WTC11 (cell line): ENCODE measurements around the gene TSPAN17. TPM values are rescaled to one million over a fixed set of nuclear protein-coding genes. Genes with fewer than 3 reads are reported as not detected.

Experiments used
- ATAC-seq: fragments of 200-7000 bp; cut with Tn5 transposase; 2 replicates; pipeline ENCODE4 v1.10.0; 2021; ENCODE audit warnings: mild to moderate bottlenecking, moderate library complexity
- CTCF ChIA-PET: fragments of 300-600 bp; sonication (Branson Sonifier 250); formaldehyde crosslinking; loops from one replicate; lab custom pipeline; 2021; ENCODE audit warnings: antibody characterized with exemption; lab: Charles Lee
- POLR2A ChIA-PET: fragments of 350-600 bp; sonication (Branson Sonifier 250); formaldehyde crosslinking; loops from one replicate; lab custom pipeline; 2021; ENCODE audit warnings: antibody characterized with exemption; lab: Charles Lee
- DNase-seq: peaks from one replicate; pipeline ENCODE4 v3.0.0; 2021; ENCODE audit warnings: low spot score
- H3K27ac Mint-ChIP-seq: 2 replicates; pipeline ENCODE4 v1.8.0; 2021; ENCODE audit warnings: mixed read lengths
- H3K27me3 Mint-ChIP-seq: 2 replicates; pipeline ENCODE4 v1.8.0; 2021; ENCODE audit warnings: low read depth, mild to moderate bottlenecking, moderate library complexity, mixed read lengths
- H3K36me3 Mint-ChIP-seq: 2 replicates; pipeline ENCODE4 v1.8.0; 2021; ENCODE audit warnings: mixed read lengths
- H3K4me1 Mint-ChIP-seq: 2 replicates; pipeline ENCODE4 v1.8.0; 2022; ENCODE audit warnings: mixed read lengths
- H3K4me3 Mint-ChIP-seq: 2 replicates; pipeline ENCODE4 v1.8.0; 2021; ENCODE audit warnings: mild to moderate bottlenecking, moderate library complexity, mixed read lengths
- H3K9me3 Mint-ChIP-seq: 2 replicates; pipeline ENCODE4 v1.8.0; 2021; ENCODE audit warnings: mixed read lengths
- ATF3 ChIP-seq: sonication (generic); formaldehyde crosslinking; conservative IDR thresholded peaks from 2 replicates; pipeline ENCODE4 v1.8.1; 2022; ENCODE audit warnings: mild to moderate bottlenecking, missing genetic modification reagents
- E2F1 ChIP-seq: sonication (generic); formaldehyde crosslinking; IDR thresholded peaks from 2 replicates; pipeline ENCODE4 v1.8.0; 2022; ENCODE audit warnings: mild to moderate bottlenecking, missing genetic modification reagents
- ELF4 ChIP-seq: sonication (generic); formaldehyde crosslinking; IDR thresholded peaks from 2 replicates; pipeline ENCODE4 v1.8.1; 2022; ENCODE audit warnings: low read depth, mild to moderate bottlenecking, moderate library complexity, missing genetic modification reagents
- ERG ChIP-seq: fragments of 250-450 bp; sonication (Bioruptor Pico); IDR thresholded peaks from 2 replicates; pipeline ENCODE4 v1.8.0; 2021; ENCODE audit warnings: mild to moderate bottlenecking
- ESRRA ChIP-seq: sonication (generic); formaldehyde crosslinking; IDR thresholded peaks from 2 replicates; pipeline ENCODE4 v1.8.1; 2022; ENCODE audit warnings: mild to moderate bottlenecking, missing genetic modification reagents, borderline replicate concordance
- ETV6 ChIP-seq: sonication (generic); formaldehyde crosslinking; IDR thresholded peaks from 2 replicates; pipeline ENCODE4 v1.8.1; 2022; ENCODE audit warnings: mild to moderate bottlenecking, missing genetic modification reagents
- GABPB1 ChIP-seq: sonication (generic); formaldehyde crosslinking; IDR thresholded peaks from 2 replicates; pipeline ENCODE4 v1.8.1; 2023; ENCODE audit warnings: mild to moderate bottlenecking, missing genetic modification reagents
- JAZF1 ChIP-seq: fragments of 250-450 bp; sonication (Bioruptor Pico); IDR thresholded peaks from 2 replicates; pipeline ENCODE4 v1.9.0; 2021; ENCODE audit warnings: moderate library complexity, mild to moderate bottlenecking, inconsistent platforms
- NFYB ChIP-seq: sonication (generic); formaldehyde crosslinking; conservative IDR thresholded peaks from 2 replicates; pipeline ENCODE4 v1.8.0; 2022; ENCODE audit warnings: low read depth, missing genetic modification reagents
- NR2C2 ChIP-seq: sonication (generic); formaldehyde crosslinking; IDR thresholded peaks from 2 replicates; pipeline ENCODE4 v1.8.0; 2022; ENCODE audit warnings: mild to moderate bottlenecking, missing genetic modification reagents
- NR3C1 ChIP-seq: sonication (generic); formaldehyde crosslinking; conservative IDR thresholded peaks from 2 replicates; pipeline ENCODE4 v1.8.1; 2023; ENCODE audit warnings: low read depth, mild to moderate bottlenecking, missing genetic modification reagents
- OVOL2 ChIP-seq: fragments of 250-450 bp; sonication (Bioruptor Pico); IDR thresholded peaks from 2 replicates; pipeline ENCODE4 v1.9.0; 2021; ENCODE audit warnings: mild to moderate bottlenecking, borderline replicate concordance
- PRRX2 ChIP-seq: fragments of 250-450 bp; sonication (Bioruptor Pico); IDR thresholded peaks from 2 replicates; pipeline ENCODE4 v1.8.0; 2021; ENCODE audit warnings: mild to moderate bottlenecking
- RELA ChIP-seq: sonication (generic); formaldehyde crosslinking; IDR thresholded peaks from 2 replicates; pipeline ENCODE4 v1.8.1; 2022; ENCODE audit warnings: missing genetic modification reagents, mild to moderate bottlenecking, borderline replicate concordance
- RORB ChIP-seq: fragments of 250-450 bp; sonication (Bioruptor Pico); IDR thresholded peaks from 2 replicates; pipeline ENCODE4 v1.9.0; 2021; ENCODE audit warnings: mild to moderate bottlenecking
- SOX15 ChIP-seq: fragments of 250-450 bp; sonication (Bioruptor Pico); IDR thresholded peaks from 2 replicates; pipeline ENCODE4 v1.9.0; 2021; ENCODE audit warnings: mild to moderate bottlenecking
- STAT6 ChIP-seq: sonication (generic); formaldehyde crosslinking; conservative IDR thresholded peaks from 2 replicates; pipeline ENCODE4 v1.8.1; 2023; ENCODE audit warnings: mild to moderate bottlenecking, low read depth, missing genetic modification reagents, moderate library complexity
- TEAD1 ChIP-seq: sonication (generic); formaldehyde crosslinking; IDR thresholded peaks from 2 replicates; pipeline ENCODE4 v1.8.0; 2022; ENCODE audit warnings: mild to moderate bottlenecking, missing genetic modification reagents
- TEAD4 ChIP-seq: sonication (generic); formaldehyde crosslinking; IDR thresholded peaks from 2 replicates; pipeline ENCODE4 v1.8.0; 2022; ENCODE audit warnings: mild to moderate bottlenecking, missing genetic modification reagents
- ZNF263 ChIP-seq: sonication (generic); formaldehyde crosslinking; IDR thresholded peaks from 2 replicates; pipeline ENCODE4 v1.8.1; 2022; ENCODE audit warnings: low read depth, mild to moderate bottlenecking, moderate library complexity, missing genetic modification reagents
- ZNF317 ChIP-seq: sonication (generic); formaldehyde crosslinking; IDR thresholded peaks from 2 replicates; pipeline ENCODE4 v1.8.1; 2023; ENCODE audit warnings: low read depth, mild to moderate bottlenecking, moderate library complexity, missing genetic modification reagents, borderline replicate concordance
- ZNF423 ChIP-seq: fragments of 250-450 bp; sonication (Bioruptor Pico); IDR thresholded peaks from 2 replicates; pipeline ENCODE4 v2.1.2; 2022; ENCODE audit warnings: mild to moderate bottlenecking, moderate library complexity
- total RNA-seq: library from RNA; stranded (reverse); gene quantifications from 3 replicates; pipeline ENCODE4 v1.2.3, GENCODE V29; 2021
- TF ChIP-seq, protein P1 (sequence below): sonication (generic); formaldehyde crosslinking; IDR thresholded peaks from 2 replicates; pipeline ENCODE4 v1.8.1; 2023; ENCODE audit warnings: mild to moderate bottlenecking, missing genetic modification reagents, moderate library complexity
- TF ChIP-seq, protein P2 (sequence below): sonication (generic); formaldehyde crosslinking; IDR thresholded peaks from 2 replicates; pipeline ENCODE4 v1.8.1; 2023; ENCODE audit warnings: mild to moderate bottlenecking, missing genetic modification reagents
- TF ChIP-seq, protein P3 (sequence below): fragments of 250-450 bp; sonication (Bioruptor Pico); IDR thresholded peaks from 2 replicates; pipeline ENCODE4 v1.9.0; 2021; ENCODE audit warnings: moderate library complexity, mild to moderate bottlenecking, inconsistent platforms, borderline replicate concordance
- TF ChIP-seq, protein P4 (sequence below): fragments of 200-600 bp; IDR thresholded peaks from 2 replicates; pipeline ENCODE4 v1.8.0; 2022; ENCODE audit warnings: antibody characterized with exemption

Gene TSPAN17
- total RNA-seq, 1 experiment from 2014 or later: 47.8 TPM

DNA sequence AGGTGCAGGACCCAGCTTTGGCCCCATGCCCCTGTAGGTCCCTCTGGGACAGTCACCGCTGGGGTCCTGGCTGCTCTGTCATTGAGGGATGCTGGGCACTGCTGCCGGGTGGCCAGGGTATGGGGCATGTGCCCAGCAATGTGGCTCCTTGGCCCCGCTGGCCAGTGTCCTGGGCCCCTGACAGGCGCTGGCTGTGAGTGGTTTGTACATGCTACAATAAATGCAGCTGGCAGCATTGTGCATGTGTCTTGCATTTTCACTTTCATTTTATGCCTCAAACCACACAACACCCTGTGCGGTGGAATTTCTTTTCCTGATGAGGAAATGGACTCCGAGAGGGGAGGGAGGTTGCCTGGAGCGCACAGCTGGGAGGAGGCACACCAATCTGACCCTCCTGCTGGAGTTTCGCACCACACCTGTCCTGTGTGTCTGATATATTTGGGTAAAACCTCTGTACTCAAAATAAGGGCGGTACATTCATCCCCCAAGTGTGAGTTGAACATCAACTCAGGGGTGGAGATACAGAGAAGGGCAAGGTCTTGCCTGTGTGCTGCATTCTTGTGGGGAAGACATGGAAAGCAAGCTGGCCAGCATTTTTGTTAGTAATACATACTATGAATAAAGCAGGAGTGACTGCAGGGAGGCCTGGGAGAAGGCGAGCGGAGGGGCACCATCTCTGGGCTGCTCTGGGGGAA is 11.7 kb downstream of the TSPAN17 start:
- CTCF ChIA-PET: interaction anchor here (0.9 to 6.2 kb wide), 19 partner anchors 9 to 453 kb away, joined by 3 to 233 read pairs (median 6); partner anchors contain the start of genes CDHR2, EIF4E1B, HK3 and SNCB
- H3K27ac Mint-ChIP-seq: peak overlapping the region; percentile 26; the same call in 1 of the 2 replicates
- no peaks in the 10 kb centered on the region for H3K36me3 Mint-ChIP-seq
- H3K4me3 Mint-ChIP-seq: no peak overlapping the region
- H3K4me1 Mint-ChIP-seq: peaks cover 5% of the 10 kb centered on the region
- DNase-seq (no peak), ATAC-seq (no peak)
- TF ChIP-seq ATF3 (CRISPR knock-in tag) (no peak), RELA (no peak), NFYB (CRISPR knock-in tag) (no peak), ZNF263 (no peak), PRRX2 (CRISPR knock-in tag) (no peak), TEAD4 (CRISPR knock-in tag) (no peak), NR2C2 (CRISPR knock-in tag) (no peak), ELF4 (CRISPR knock-in tag) (no peak), SOX15 (no peak), ESRRA (no peak)
- TF ChIP-seq, protein P1, sequence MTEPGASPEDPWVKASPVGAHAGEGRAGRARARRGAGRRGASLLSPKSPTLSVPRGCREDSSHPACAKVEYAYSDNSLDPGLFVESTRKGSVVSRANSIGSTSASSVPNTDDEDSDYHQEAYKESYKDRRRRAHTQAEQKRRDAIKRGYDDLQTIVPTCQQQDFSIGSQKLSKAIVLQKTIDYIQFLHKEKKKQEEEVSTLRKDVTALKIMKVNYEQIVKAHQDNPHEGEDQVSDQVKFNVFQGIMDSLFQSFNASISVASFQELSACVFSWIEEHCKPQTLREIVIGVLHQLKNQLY (CRISPR knock-in tag): no peak
- TF ChIP-seq, protein P2, sequence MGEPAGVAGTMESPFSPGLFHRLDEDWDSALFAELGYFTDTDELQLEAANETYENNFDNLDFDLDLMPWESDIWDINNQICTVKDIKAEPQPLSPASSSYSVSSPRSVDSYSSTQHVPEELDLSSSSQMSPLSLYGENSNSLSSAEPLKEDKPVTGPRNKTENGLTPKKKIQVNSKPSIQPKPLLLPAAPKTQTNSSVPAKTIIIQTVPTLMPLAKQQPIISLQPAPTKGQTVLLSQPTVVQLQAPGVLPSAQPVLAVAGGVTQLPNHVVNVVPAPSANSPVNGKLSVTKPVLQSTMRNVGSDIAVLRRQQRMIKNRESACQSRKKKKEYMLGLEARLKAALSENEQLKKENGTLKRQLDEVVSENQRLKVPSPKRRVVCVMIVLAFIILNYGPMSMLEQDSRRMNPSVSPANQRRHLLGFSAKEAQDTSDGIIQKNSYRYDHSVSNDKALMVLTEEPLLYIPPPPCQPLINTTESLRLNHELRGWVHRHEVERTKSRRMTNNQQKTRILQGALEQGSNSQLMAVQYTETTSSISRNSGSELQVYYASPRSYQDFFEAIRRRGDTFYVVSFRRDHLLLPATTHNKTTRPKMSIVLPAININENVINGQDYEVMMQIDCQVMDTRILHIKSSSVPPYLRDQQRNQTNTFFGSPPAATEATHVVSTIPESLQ (CRISPR knock-in tag): no peak
- H3K9me3 Mint-ChIP-seq: no peaks in the 10 kb centered on the region
- no peaks in the 10 kb centered on the region for H3K27me3 Mint-ChIP-seq
- POLR2A ChIA-PET: interaction anchor here (1.4 kb wide), 1 partner anchor 12 kb away, joined by 3 read pairs; the partner anchor contains the start of gene TSPAN17

GRCh38 chr5:176659512-176659839 is 12.2 kb downstream of the TSPAN17 start:
- ATAC-seq (no peak), DNase-seq (no peak)
- ChIA-PET POLR2A (no interaction called here), CTCF (interaction anchor here (1.9 to 6.2 kb wide), 7 partner anchors 10 to 204 kb away, joined by 6 to 233 read pairs (median 55); partner anchors contain the start of gene TSPAN17)
- peaks cover 10% of the 10 kb centered on the region for H3K4me1 Mint-ChIP-seq
- H3K27me3 Mint-ChIP-seq: no peaks in the 10 kb centered on the region
- no peak overlapping the region for H3K27ac Mint-ChIP-seq
- no peaks in the 10 kb centered on the region for H3K36me3 Mint-ChIP-seq
- H3K4me3 Mint-ChIP-seq: no peak overlapping the region
- H3K9me3 Mint-ChIP-seq: no peaks in the 10 kb centered on the region
- TF ChIP-seq E2F1 (CRISPR knock-in tag) (no peak), ETV6 (CRISPR knock-in tag) (no peak), OVOL2 (no peak), RORB (CRISPR knock-in tag) (no peak), ERG (CRISPR knock-in tag) (no peak), TEAD1 (CRISPR knock-in tag) (no peak), SOX15 (no peak), NR3C1 (CRISPR knock-in tag) (no peak), GABPB1 (no peak), ZNF423 (CRISPR knock-in tag) (no peak), ZNF317 (no peak), STAT6 (CRISPR knock-in tag) (no peak), JAZF1 (CRISPR knock-in tag) (no peak)
- TF ChIP-seq, protein P3, sequence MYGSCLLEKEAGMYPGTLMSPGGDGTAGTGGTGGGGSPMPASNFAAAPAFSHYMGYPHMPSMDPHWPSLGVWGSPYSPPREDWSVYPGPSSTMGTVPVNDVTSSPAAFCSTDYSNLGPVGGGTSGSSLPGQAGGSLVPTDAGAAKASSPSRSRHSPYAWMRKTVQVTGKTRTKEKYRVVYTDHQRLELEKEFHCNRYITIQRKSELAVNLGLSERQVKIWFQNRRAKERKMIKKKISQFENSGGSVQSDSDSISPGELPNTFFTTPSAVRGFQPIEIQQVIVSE (CRISPR knock-in tag): no peak
- TF ChIP-seq, protein P4, sequence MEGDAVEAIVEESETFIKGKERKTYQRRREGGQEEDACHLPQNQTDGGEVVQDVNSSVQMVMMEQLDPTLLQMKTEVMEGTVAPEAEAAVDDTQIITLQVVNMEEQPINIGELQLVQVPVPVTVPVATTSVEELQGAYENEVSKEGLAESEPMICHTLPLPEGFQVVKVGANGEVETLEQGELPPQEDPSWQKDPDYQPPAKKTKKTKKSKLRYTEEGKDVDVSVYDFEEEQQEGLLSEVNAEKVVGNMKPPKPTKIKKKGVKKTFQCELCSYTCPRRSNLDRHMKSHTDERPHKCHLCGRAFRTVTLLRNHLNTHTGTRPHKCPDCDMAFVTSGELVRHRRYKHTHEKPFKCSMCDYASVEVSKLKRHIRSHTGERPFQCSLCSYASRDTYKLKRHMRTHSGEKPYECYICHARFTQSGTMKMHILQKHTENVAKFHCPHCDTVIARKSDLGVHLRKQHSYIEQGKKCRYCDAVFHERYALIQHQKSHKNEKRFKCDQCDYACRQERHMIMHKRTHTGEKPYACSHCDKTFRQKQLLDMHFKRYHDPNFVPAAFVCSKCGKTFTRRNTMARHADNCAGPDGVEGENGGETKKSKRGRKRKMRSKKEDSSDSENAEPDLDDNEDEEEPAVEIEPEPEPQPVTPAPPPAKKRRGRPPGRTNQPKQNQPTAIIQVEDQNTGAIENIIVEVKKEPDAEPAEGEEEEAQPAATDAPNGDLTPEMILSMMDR: no peak
